Parathyroid adenoma (tissue), 2 donors: ENCODE measurements around the gene RGSL1.

Source experiments
- H2AFZ ChIP-seq: fragments of 300-600 bp; sonication (generic); one replicate; pipeline ENCODE4 v1.7.0; 2017; ENCODE audit warnings: antibody characterized with exemption, mild to moderate bottlenecking
- H3K27ac ChIP-seq: fragments of 300-600 bp; sonication (generic); one replicate; pipeline ENCODE4 v1.7.0; 2017
- H3K27me3 ChIP-seq: fragments of 300-600 bp; sonication (generic); one replicate; pipeline ENCODE4 v1.7.0; 2017; ENCODE audit warnings: low read length; ENCODE audit not compliant: control insufficient read depth, insufficient read depth
- H3K36me3 ChIP-seq: fragments of 300-600 bp; sonication (generic); one replicate; pipeline ENCODE4 v1.7.0; 2017; ENCODE audit warnings: low read length; ENCODE audit not compliant: control insufficient read depth, insufficient read depth
- H3K4me1 ChIP-seq: fragments of 300-600 bp; sonication (generic); one replicate; pipeline ENCODE4 v1.7.0; 2017; ENCODE audit warnings: control low read depth
- H3K4me2 ChIP-seq: fragments of 300-600 bp; sonication (generic); one replicate; pipeline ENCODE4 v1.7.0; 2017; ENCODE audit warnings: low read length
- H3K4me3 ChIP-seq: fragments of 300-600 bp; sonication (generic); one replicate; pipeline ENCODE4 v1.7.0; 2017; ENCODE audit warnings: low read depth, low read length
- H3K79me2 ChIP-seq: fragments of 300-600 bp; sonication (generic); one replicate; pipeline ENCODE4 v1.7.0; 2017; ENCODE audit warnings: control low read depth
- H3K9ac ChIP-seq: fragments of 300-600 bp; sonication (generic); one replicate; pipeline ENCODE4 v1.7.0; 2017; ENCODE audit warnings: mild to moderate bottlenecking
- H3K9me3 ChIP-seq: fragments of 300-600 bp; sonication (generic); one replicate; pipeline ENCODE4 v1.7.0; 2017; ENCODE audit warnings: low read length; ENCODE audit not compliant: control insufficient read depth
- TF ChIP-seq, protein P1 (sequence below): fragments of 300-600 bp; sonication (generic); IDR thresholded peaks from one replicate; pipeline ENCODE4 v1.7.0; 2017; ENCODE audit warnings: antibody characterized with exemption, mild to moderate bottlenecking
- donor health status: primary hyperparathyroidism.

RGSL1 gene

DNA sequence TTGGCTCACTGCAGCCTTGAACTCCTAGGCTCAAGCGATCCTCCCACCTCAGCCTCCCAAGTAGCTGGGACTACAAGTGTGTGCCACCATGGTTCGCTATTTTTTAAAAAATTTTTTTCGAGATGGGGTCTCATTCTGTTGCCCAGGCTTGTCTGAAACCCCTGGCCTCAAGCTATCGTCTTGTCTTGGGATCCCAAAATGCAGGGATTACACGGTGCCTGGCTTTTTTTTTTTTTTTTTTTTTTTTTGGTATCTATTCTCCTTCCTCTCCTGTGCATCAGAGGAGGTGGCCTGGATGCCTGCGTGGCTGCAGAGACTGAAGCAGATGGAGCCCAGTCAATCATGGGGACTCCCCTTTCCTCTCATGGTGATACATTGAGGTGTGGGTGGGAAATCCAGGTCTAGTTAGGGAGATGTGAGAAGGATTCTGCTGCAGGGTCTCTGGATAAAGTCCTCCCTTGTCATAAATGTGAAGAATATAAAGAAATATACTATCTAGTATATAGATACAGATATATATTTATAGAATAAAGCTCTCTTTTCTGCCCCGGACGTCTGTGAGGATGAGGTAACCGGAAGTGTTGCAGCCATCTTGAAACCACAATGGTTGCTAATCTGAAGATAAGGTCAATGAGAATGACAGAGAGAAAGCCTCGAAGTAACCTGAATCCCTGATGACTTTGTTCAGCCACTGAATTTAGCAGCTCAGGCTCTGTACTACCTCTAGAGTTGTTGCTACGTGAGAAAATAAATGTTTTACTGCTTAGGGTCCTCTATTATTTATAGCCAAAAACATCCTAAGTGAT, 19.5 kb upstream of the RGSL1 start:
- Histone ChIP-seq H3K36me3 (no peaks in the 10 kb centered on the region), H3K79me2 (no peaks in the 10 kb centered on the region), H3K4me1 (no peaks in the 10 kb centered on the region), H3K27me3 (no peaks in the 10 kb centered on the region), H2AFZ (no peak overlapping the region), H3K9ac (no peak overlapping the region), H3K4me2 (no peak overlapping the region), H3K27ac (no peak overlapping the region), H3K4me3 (no peak overlapping the region), H3K9me3 (no peaks in the 10 kb centered on the region)
- TF ChIP-seq, protein P1, sequence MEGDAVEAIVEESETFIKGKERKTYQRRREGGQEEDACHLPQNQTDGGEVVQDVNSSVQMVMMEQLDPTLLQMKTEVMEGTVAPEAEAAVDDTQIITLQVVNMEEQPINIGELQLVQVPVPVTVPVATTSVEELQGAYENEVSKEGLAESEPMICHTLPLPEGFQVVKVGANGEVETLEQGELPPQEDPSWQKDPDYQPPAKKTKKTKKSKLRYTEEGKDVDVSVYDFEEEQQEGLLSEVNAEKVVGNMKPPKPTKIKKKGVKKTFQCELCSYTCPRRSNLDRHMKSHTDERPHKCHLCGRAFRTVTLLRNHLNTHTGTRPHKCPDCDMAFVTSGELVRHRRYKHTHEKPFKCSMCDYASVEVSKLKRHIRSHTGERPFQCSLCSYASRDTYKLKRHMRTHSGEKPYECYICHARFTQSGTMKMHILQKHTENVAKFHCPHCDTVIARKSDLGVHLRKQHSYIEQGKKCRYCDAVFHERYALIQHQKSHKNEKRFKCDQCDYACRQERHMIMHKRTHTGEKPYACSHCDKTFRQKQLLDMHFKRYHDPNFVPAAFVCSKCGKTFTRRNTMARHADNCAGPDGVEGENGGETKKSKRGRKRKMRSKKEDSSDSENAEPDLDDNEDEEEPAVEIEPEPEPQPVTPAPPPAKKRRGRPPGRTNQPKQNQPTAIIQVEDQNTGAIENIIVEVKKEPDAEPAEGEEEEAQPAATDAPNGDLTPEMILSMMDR, result no peak

DNA sequence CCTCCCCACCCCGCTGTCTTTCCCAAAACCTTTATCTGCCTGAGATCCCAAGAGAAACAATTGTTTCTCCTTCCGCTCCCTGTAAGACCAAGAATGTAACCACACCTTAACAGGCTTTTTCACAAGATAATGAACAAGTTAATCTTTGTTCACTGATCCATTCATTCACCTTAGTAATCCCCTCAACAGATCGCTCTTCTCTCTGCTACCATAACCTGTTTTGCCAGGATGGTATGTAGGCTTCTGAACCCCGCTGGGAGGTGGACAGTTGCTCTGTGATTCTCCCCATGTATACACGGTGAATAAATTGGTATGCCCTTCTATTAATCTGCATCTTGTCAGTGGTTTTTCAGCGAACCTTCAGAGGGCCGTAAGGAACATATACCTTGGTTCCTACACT, 18.7 kb upstream of the RGSL1 start:
- H3K4me3 ChIP-seq, result no peak overlapping the region
- no peak overlapping the region for H3K27ac ChIP-seq
- no peaks in the 10 kb centered on the region for H3K4me1 ChIP-seq
- H3K9ac ChIP-seq, result no peak overlapping the region
- H3K27me3 ChIP-seq, result no peaks in the 10 kb centered on the region
- H2AFZ ChIP-seq, result no peak overlapping the region
- H3K79me2 ChIP-seq, result no peaks in the 10 kb centered on the region
- TF ChIP-seq, protein P1, result no peak
- H3K36me3 ChIP-seq, result no peaks in the 10 kb centered on the region
- H3K4me2 ChIP-seq, result no peak overlapping the region
- no peaks in the 10 kb centered on the region for H3K9me3 ChIP-seq

DNA sequence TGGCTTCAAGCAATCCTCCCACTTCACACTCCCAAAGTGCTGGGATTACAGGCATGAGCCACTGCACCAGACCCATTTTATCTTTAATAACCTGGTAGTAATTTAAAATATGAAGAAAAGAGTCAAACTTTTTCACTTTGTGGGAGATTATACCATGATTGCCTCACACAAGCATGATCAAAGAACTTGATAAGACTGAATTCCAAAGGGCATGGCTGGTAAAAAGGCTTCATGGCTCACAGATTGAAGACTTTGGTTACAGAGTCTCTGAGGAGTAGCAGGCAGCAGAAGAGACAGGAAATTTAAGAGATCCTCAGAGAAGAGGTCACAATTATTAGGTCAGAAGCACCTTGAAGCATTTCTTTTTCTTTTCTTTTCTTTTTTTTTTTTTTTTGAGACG, 16.4 kb upstream of the RGSL1 start:
- H3K4me3 ChIP-seq, result no peak overlapping the region
- no peaks in the 10 kb centered on the region for H3K79me2 ChIP-seq
- H3K27me3 ChIP-seq, result no peaks in the 10 kb centered on the region
- H3K9me3 ChIP-seq, result no peaks in the 10 kb centered on the region
- H3K4me1 ChIP-seq, result no peaks in the 10 kb centered on the region
- H3K36me3 ChIP-seq, result no peaks in the 10 kb centered on the region
- H3K27ac ChIP-seq, result no peak overlapping the region
- TF ChIP-seq, protein P1, result no peak
- H3K9ac ChIP-seq, result no peak overlapping the region
- no peak overlapping the region for H2AFZ ChIP-seq
- no peak overlapping the region for H3K4me2 ChIP-seq

DNA sequence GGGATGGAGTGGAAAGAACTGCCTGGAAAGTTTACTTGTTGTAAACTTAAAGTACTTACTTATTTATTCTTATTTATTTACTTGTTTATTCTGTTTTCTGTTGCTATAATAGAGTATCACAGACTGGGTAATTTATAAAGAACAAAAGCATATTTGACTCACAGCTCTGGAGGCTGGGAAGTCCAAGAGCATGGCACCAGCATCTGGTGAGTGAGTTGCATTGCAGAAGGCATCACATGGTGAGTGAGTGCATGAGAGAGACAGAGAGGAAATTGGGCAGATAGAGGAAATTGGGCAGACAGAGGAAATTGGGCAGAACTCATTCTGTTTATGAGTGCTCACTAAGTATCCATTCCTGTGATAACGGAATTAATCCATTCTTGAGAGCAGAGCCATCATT, 11.6 kb upstream of the RGSL1 start:
- Histone ChIP-seq H3K36me3 (no peaks in the 10 kb centered on the region), H3K27ac (no peak overlapping the region), H3K79me2 (no peaks in the 10 kb centered on the region), H3K4me3 (no peak overlapping the region), H2AFZ (no peak overlapping the region), H3K4me1 (no peaks in the 10 kb centered on the region), H3K27me3 (no peaks in the 10 kb centered on the region), H3K9ac (no peak overlapping the region), H3K9me3 (no peaks in the 10 kb centered on the region), H3K4me2 (no peak overlapping the region)
- TF ChIP-seq, protein P1, result no peak

DNA sequence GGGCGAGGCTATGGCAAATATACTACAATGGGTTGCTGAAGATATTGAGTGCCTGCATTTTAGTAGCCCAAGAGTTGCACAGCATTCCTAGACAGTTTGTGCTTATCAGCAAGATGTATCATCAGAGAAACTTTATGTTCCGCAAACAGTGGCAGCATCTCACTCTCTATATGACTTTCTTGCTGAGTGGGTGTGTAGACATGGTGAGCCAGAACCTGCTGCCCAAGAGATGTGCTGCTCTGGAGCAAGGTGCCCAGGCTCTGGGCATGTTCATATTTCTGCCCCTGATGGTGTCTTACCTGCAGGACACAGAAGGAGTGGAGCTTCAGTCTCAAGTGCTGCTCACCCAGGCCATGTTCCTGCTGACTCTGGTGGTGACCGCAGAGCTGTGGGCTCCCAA, 8.2 kb upstream of the RGSL1 start:
- no peak overlapping the region for H2AFZ ChIP-seq
- no peak overlapping the region for H3K9ac ChIP-seq
- no peaks in the 10 kb centered on the region for H3K36me3 ChIP-seq
- no peaks in the 10 kb centered on the region for H3K4me1 ChIP-seq
- no peaks in the 10 kb centered on the region for H3K79me2 ChIP-seq
- H3K4me2 ChIP-seq, result no peak overlapping the region
- H3K4me3 ChIP-seq, result no peak overlapping the region
- no peaks in the 10 kb centered on the region for H3K27me3 ChIP-seq
- TF ChIP-seq, protein P1, result no peak
- H3K27ac ChIP-seq, result no peak overlapping the region
- no peaks in the 10 kb centered on the region for H3K9me3 ChIP-seq
